NK-92 treated with Interleukin-12 subunit alpha and Interleukin-12 subunit beta, amount 100 ng/mL, for 24 hours (cell line): ENCODE data around the gene AMOTL2.

ENCODE experiments used
- DNase-seq: peaks from one replicate; lab custom pipeline; 2025; lab: John Stamatoyannopoulos, UW

Gene AMOTL2

DNA sequence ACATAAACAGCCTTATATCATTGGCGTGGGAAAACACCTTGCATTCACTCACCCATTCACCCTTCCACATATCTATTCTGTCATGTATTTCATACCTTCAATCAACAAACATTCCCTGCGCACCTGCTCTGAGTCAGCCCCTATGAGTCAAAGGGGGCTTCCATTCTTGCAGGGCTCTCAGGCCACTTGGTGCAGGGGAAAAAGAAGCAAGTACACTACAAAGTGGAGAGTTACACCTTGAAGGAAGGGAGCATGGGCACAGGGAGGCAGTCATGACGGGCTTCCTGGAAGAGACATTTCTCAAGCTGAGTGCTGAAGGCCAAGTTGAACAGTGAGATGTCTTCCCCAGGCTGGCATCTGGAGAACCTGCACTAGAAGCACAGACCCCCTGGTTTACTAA, 4.6 kb upstream of the AMOTL2 start:
- no peak for DNase-seq

DNA sequence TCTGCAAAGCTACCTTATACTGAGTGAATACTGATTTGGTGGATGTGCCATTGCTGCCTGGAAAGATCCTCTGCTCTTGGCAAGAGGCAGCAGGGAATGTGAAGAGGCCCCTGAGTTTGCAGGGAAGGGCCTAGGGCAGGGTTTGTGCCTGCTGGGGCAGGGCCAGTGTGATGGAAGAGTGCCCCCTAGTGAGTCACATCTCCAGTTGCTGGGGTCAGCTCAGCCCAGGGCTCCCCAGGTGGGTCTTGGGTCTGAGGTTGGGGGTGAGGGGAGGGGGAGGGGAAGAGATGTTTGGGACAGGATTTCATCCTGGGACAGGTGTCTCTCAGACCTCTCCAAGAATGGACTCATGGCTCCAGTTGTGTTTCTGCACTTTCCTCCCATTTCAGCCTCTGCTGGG, 4.1 kb upstream of the AMOTL2 start:
- DNase-seq, result no peak

DNA sequence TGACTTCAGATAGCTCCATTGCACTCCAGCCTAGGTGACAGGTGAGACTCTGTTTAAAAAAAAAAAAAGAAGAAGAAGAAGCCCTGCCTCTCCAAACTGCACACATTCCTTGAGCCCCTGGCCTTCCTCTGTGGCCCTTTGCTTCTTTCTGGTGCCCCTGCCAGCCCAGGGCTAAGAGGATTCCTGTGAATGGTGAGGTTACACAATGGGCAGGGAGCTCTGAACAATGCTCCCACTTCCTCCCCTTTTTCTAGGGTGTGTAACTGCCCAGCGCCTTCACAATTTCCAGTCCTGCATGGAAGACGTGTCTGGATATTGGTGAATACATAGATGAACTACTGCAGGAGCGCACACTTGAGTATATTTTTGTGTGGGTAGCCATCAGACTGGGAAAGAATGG, 3.6 kb upstream of the AMOTL2 start:
- DNase-seq, result no peak

DNA sequence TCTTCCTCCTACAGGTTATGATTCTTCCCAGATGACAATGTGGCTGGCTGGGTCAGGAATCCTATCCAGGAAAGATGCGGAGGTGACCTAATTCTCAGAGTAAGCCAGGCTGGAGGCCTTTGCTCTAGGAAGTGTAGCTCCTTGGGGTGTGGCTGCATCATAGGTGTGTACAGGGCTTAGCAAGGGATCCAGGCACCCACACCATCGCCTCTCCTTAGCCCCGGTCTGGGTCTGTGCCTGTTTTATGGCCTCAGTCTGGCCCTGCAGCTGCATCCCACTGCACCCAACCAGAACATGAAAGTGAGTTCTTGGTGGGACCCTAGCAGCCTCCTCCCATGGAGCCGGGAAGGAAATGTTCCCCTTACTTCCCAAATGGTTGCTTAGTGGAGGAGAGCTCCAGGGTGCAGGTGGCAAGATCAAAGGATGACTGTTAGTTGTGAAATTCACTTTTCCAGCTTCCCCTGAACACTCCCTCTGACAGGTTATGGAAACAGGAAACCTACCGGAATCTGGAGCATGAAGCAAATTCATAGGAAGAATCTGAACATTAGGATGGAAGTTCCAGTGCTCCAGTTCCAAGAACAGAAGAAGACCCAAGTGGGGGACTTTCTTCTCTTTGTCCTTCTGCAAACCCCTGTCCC, 2.7 kb upstream of the AMOTL2 start:
- DNase-seq, result no peak

DNA sequence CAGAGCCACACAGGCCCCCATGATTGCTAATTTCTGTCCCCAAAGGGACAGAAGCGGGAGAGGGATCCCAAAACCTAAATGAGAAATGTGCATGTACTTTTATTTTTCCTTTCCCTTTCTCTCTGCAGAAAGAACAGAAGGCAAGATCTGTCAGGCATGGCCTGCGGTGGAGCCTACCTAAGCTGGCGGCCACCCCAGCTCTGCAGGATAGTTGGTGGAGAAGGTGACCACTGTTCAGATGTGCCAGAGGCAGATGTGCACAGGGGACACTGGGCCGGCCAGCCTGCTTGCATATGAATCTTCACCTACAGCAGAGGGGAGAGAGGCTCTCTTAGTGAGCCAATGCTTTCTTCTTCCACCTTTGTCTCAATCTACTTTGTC, 2.1 kb upstream of the AMOTL2 start:
- DNase-seq, result no peak

DNA sequence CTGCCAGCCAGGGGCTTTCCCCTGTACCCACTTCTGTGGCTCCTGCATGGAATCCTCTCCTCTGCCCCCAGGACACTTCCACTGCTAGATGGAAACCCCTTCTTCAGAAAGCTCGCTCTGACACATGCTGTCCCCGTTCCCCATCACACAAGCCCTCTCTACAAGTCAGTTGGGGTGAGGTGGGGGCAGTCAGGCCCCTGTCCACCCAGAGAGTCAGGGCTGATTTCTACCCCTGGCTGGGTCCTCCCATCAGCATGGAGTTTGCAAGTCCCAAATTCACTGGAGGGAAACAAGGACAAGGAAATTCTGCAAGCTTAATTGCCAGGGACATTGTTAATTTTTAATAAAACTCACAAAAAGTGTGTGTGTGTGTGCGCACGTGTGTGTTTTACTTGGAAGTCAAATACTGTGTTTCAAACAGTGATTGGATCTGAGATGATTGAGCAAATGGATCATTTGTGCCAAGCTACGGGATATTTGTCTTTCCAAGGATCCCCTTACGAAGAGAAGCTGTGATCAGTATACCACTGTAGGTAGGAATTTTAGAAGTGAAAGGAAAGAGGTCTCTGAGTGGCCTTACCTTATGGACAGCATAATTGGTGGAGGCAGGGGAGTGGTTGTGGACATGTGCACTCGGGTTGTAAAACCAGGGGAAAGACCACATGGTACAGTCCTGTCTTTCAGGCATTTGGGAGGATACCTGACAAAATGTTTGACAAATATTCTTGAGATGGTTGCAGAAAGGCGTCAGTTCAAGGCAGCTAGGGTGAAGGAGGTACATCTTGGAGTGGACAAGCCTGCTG, 1.5 kb upstream of the AMOTL2 start:
- DNase-seq, result no peak

DNA sequence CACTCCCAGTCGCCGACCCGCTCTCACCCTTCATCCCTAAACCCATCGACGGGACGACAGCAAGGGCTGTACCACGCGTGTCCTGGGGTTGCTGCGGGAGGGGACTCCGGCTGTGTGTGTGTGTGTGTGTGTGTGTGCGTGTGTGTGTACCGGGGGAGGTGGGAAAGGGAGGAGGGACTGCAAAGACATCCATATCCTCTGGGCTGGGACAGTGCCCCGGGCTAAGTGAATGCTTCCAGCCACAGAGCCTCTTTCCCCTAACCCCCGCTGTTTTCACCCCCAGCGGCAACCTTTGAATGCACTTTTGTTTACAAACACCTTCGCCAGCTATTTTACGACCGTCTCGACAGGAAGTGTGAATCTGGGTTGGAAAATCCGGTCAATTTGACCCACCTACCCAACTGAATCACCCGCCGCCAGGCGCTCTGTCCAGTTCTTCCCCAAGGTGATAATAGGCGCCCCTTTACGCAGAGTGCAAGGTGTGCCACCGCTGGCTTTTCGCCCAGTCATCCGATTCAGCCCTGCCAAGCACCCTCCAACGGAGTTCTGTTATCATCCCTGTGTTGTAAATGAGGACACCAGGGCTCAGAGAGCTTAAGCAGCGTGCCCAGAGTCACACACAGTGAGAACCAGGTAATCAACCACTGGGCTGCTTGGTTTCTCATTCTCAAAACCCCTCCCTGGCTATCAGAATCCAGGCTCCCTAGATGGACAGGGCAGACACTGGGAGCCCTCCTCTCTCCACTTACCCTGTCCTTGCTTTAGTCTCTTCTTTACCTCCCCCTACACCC, 739 bp upstream of the AMOTL2 start:
- DNase-seq, result no peak

DNA sequence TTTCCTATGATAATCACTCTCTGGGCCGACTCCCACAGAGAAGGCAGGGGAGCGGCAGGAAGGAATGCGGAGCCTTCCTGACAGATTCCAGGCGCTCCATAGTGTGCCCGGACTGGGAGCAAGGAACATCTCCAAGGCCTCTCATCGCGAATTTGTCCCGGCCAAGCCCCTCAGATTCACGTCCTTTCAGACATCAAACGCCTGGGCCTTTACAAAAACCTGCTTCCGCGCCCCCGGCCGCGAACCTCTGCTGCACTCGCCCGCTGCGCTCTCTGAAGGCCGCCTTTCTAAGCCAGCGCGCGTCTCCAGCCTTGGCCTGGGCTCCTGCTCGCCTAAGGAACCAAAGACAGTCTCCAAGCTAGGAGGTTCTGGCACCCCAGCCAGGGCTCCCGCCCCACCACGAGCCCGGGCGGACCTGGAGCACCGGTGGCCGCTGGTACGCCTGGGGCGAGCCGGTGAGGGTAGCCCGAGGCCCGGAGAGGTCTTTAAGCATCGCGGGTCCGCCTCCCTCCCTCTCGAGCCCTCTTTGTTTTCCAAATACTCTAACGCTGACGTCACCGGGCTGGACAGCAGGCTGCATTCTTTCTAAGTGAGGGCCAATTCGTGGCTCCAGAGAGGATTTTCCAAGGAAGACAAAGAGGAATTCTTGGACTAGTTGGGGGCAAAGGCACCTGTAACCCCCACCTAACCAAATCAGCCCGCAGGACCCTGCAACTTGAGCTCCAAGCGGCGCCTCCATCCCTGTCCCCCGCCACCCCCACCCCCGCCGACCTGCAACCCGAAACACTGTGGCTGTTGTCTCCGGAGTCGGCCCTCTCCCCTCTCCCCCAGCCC, 759 bp downstream of the AMOTL2 start:
- DNase-seq, result no peak

DNA sequence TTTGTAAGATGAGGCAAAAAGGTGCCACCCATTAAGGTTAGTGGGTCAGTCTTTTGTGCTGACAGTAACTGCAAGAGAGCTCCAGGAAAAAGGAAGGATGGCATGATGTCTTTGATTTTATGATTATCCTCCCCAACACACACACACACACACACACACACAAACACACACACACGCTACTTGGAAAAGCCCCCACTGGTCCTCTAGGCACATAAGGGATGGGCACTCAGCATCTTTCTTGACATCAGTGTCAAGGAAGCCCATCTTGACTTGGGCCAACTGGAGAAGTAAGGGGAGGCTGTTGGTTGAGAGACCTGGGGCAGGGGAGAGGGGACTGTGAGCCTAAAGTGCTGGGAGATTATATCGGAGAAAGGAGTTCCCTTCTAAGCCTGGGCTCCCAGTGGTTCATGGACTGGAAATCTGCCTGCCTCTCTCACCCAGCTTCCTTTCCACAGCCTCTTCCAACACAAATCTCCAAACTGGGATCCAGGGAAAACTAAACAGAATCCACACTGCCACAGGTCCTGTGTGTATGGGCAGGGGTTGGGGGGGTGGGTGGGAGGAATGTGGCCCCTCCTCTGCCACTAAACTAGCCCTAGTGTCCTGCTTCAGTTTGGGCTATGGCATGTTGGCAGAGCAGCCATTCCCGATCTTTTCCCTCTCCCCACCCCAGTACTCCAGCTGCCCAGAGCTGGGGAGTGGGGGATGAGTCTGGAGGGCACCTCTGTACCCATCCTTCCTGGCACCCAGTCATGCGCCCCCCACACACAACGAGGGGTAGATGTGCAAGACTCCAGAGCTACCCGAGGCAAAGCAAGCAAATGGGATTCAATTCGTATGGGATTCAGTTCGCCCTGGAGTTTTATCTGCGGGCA, 1.6 kb downstream of the AMOTL2 start:
- DNase-seq, result no peak

DNA sequence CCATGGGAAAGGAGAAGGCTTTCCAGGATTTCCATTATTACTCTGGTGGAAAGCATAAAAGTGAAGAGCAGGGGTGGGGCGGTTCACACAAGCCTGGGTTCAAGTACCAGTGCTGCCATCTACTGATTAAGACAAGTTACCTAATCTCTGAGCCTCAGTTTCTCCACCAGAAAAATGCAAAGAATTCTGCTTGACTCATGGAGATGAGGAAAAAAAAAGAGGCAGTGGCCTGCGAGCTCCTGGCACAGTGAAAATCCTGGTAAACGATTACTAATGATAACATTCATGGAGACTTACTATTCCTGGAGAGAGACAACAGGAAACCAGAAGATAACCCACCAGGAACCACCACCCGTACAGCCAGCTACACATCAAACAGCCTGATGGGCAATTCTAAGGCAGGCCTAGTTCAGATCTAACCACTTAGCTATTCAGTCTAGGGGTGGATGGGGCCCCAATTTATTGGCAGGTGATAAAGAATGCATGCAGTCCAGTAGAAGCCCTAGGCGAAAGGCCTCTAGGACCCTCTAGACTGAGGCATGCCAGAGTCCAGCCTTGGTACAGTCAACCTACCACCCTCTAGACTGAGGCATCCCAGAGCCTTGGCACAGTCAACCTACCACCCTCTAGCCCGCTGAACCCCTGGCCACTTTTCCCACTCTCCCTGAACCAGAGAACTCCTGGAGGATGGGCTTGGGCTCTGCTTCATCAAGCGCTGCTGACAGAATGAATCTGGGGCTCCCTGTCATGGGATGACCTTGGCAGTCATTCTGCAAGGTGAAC, 2.5 kb downstream of the AMOTL2 start:
- DNase-seq, result no peak

DNA sequence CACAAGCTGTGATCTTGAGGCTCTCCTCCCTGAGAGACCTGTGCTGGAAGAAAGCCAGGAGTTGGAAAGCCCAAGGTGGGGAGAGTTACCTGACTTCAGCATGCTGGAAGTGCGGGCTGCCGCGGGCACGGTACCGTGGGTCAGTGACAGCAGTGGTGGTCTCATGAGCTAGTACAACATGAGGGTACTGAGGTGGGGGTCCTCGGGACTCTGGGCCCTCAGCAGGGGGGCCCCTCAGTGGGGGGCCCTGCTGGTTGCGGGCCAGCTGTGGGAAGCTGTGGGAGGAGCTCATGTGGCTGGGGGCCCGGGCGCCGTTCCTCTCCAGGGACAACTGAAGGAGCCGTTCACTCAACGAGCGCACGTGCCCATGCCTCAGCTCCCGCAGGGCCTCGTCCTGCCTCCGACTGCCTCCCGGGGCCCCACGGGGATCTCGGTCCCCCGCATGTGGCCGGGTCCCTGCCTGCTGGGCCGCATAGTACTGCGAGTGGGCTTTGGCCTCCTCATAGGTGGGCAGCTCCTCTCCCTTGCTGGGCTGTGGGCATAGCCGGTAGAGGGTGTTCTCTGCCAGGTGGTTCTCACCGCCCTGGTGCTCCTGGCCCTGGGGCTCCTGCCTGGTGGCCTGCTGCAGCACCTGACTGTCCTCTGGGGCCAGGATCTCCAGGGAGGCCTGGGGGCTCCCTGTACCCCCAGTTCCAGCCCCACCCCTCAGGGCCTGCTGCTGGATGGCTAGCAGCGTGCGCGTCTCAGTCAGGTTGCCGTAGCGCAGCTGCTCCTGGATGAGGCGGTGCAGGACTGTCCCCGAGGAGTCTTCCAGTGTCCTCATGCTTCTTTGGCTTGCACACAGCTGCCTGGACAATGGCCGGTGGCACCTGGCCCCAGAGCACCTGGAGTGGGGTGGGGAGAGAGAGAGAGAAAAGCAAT, 3.4 kb downstream of the AMOTL2 start:
- DNase-seq, result no peak

DNA sequence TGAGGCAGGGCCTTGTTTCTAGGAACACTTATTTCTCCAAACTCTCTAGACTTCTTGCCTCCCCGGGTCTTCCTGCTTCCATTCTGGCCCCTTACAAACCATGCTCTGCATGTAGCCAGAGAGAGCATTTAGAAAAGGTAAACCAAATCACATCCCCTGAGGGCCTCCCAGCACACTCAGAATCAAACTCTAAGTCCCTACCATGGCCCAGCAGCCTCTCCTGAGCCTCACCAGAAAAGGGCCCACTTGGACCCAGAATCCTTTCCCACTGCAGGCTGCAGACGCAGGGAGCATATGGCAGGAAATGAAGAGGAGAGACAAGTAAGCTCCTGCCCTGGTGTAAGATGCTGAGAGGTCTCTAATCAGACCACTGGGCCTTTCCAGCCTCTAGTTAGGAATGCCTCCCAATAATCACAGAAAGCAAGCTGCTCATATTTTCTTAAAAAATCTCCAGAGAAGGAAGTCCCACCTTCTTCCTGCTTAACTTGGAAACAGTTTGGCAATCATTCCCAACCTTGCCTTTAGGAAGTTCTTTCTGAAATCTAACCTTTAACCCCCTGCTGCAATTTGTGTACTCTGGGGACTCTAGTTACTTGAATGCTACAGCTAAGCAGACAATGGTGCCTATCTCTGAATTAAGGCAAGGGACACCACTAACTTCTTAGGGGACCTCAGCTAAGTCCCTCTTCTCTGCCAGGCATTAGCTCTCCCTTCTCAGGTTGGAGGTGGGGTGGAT, 4.2 kb downstream of the AMOTL2 start:
- no peak for DNase-seq

DNA sequence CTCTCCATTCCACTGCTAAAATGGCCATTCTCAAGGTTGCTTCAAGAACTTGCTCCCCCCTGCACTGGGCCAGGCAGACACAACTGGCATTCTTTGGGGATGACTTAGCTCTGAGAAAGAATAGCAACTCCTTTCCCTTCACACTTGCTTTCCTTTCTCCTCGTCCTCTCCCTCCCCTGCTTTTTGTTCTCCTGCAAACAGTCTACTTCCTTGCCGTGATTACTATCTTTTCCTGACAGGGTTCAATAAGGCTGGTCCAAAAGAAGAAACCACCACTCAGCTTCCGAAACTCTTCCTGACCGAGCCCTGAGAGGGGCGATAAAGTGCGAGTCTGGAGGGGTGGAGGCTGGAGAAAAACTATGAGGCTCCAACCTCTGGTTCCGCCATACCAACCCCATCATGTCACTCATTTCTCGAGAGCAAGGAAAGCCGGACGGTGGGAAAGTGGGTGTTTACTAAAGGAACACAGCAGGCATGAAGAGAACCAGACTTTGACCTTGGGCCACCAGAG, 5.0 kb downstream of the AMOTL2 start:
- no peak for DNase-seq

DNA sequence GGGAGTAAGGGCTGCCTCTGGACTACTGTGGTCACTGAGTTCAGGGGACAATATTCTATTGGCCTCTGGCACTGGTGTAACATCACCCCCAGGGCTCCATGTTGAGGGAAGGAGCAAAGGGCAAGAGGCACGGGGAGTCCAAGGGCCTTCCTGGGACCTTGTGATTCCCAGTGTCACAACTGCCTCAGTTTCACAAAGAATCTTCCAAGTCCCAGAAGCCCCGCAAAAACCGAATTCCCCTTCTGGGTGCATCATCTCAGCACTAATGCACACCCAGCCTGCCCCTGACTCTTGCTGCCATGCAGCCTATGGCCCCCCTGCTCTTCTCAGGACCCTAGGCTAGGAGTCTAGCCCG, 5.5 kb downstream of the AMOTL2 start:
- no peak for DNase-seq

DNA sequence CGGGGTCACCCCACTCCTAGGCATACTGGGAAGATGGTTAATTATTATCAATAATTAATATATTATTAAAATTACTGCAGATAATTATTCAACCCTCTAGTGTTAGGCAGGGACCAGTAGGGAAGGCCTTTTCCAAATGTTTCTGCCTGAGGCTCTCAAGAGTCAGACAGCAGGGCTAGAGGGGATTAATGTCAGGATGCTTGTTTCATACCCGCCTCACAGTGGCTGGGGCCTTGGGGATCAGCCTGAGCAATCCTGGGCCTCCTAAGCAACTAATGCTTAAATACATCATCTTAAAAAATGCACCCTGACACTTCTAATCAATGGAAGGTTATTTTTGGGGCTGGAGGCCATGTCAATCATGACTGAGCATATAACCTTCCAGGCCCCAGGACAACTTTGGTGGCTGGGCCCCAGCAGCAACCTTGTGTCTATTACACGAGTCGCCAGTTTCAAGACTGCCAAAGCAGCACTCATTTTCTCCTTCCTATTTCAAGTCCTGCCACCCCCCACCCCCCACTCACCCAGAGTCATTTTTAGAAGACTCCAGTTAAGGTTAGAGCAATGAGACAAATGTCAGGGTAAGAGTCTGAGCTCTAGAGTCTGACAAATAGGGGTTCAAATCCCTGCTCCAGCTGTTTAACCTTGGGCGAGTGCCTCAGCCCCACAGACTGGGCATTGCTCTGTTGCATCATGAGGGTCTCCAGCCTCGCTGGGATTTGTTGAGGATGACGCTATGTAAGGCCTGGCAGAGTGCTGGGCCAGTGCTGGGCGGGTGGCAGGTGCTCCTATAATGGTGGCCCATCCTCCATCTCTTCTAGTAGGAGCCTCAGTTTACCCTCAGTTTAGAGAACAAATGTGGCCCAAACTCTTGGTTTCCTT, 6.1 kb downstream of the AMOTL2 start:
- DNase-seq, result no peak

DNA sequence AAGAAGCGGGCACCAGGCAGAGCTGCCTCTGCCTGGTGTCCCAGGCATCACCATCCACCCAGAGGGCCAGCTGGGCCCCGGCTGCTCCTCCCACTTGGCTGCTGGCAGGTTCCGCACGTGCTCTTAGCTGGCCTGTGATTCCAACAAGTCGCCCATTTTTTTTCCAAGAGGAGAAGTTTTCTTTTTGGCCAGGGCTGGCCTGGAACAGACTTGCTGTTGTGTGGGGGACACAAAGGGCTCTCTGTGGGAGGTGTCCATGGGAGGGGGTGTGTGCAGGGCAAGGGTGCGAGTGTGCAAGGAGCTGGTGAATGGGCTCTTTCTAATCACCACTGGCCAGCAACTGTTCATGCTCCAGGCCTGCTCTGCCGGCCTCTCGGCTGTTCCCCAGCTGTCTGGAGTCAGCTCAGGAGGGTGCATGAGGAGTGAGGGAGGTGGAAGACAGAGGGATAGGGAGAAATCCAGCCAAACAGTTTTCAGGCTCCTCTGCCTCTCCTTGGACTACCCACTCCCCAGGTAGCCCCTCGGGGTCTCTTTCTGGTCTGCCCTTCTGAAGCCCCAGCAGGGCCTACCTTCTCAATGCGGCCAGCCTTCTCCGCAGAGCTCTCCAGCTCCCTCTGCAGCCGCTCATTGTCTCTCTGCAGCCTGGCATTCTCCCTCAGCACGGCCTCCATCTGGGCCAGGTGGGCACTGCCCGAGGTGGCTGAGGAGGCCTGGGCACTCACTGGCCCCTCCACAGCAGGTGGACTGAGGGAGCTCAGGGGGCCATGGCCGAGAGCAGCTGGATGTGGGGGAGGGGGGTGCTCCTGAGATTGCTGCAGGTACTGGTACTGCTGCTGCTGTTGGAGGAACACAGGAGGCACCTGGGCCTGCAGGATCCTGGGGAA, 7.1 kb downstream of the AMOTL2 start:
- no peak for DNase-seq
